Endothelial cell of umbilical vein (primary cell): Measurements from ENCODE around the gene FAAP100. TPM values are rescaled to one million over a fixed set of nuclear protein-coding genes. Genes with fewer than 3 reads are reported as not detected.

Experiments
- BruUV-seq: library from RNA; stranded (reverse); fragments of 400-500 nt; replicated peaks from 2 replicates; lab custom pipeline; 2021; lab: Mats Ljungman, UMichigan
- CTCF ChIA-PET: fragments of 300-600, 350-600 bp; sonication (Branson Sonifier 250); formaldehyde crosslinking; loops from one replicate; lab custom pipeline; 2021; ENCODE audit warnings: antibody characterized with exemption, inconsistent platforms; lab: Charles Lee
- POLR2A ChIA-PET: fragments of 300-600, 350-600 bp; sonication (Branson Sonifier 250); formaldehyde crosslinking; loops from one replicate; lab custom pipeline; 2021; ENCODE audit warnings: antibody characterized with exemption, inconsistent platforms; lab: Charles Lee
- DNase-seq: peaks from one replicate; pipeline ENCODE4 v3.0.0-alpha.2; 2011; ENCODE audit warnings: low read depth, low spot score
- FAIRE-seq: peaks from 2 replicates; lab custom pipeline; 2011; peaks lifted over from hg19 to GRCh38; lab: Jason Lieb, UNC
- H2AFZ ChIP-seq: 2 replicates; pipeline ENCODE4 v1.6.0; 2012; ENCODE audit warnings: low read depth, low read length, control low read depth, inconsistent platforms
- H3K27ac ChIP-seq: 2 replicates; pipeline ENCODE4 v1.5.1; 2011; ENCODE audit warnings: low read depth, mild to moderate bottlenecking, control low read depth, low read length, moderate library complexity; ENCODE audit not compliant: insufficient read depth
- H3K27me3 ChIP-seq, 2 experiments: 2 replicates each; pipeline versions ENCODE4 v1.6.0 to v1.6.1; 2011; ENCODE audit warnings: low read length in 2 of 2, mixed read lengths in 1 of 2; ENCODE audit not compliant: control insufficient read depth in 2 of 2, insufficient read depth in 2 of 2
- H3K36me3 ChIP-seq, 2 experiments: 2 replicates in 1 of 2; 3 replicates in 1 of 2; pipeline ENCODE4 v1.5.1; 2011; ENCODE audit warnings: low read length in 2 of 2, mild to moderate bottlenecking in 1 of 2, moderate library complexity in 1 of 2; ENCODE audit not compliant: control insufficient read depth in 2 of 2, insufficient read depth in 2 of 2; ENCODE audit errors: extremely low read depth in 1 of 2
- H3K4me1 ChIP-seq: 3 replicates; pipeline ENCODE4 v1.5.1; 2011; ENCODE audit warnings: mild to moderate bottlenecking, low read length; ENCODE audit not compliant: control insufficient read depth, insufficient read depth; ENCODE audit errors: extremely low read depth
- H3K4me2 ChIP-seq: 2 replicates; pipeline ENCODE4 v1.6.1; 2011; ENCODE audit warnings: low read length, control low read depth, mixed read lengths; ENCODE audit not compliant: insufficient read depth
- H3K4me3 ChIP-seq, 3 experiments: fragments of 200-600 bp in 1 of 3; sonication (generic), shearing (Covaris generic) in 1 of 3; replicated peaks in 1 of 3; 2 replicates each; pipeline ENCODE4 v1.5.1; 2011 to 2016; ENCODE audit warnings: control low read depth in 3 of 3, low read length in 3 of 3, mild to moderate bottlenecking in 2 of 3, inconsistent platforms in 1 of 3, low read depth in 1 of 3, moderate library complexity in 1 of 3; ENCODE audit not compliant: insufficient read depth in 1 of 3
- H3K79me2 ChIP-seq: 2 replicates; pipeline ENCODE4 v1.6.0; 2012; ENCODE audit warnings: low read length, inconsistent platforms; ENCODE audit not compliant: control insufficient read depth, insufficient read depth
- H3K9ac ChIP-seq: replicated peaks from 2 replicates; pipeline ENCODE3; 2011; ENCODE audit warnings: low read length, control low read depth; ENCODE audit not compliant: insufficient read depth; ENCODE audit errors: extremely low read depth
- H3K9me1 ChIP-seq: replicated peaks from 3 replicates; pipeline ENCODE4 v1.6.0; 2011; ENCODE audit warnings: mild to moderate bottlenecking, low read length; ENCODE audit not compliant: control insufficient read depth, insufficient read depth; ENCODE audit errors: extremely low read depth
- H3K9me3 ChIP-seq: replicated peaks from 2 replicates; pipeline ENCODE4 v1.5.1; 2012; ENCODE audit warnings: low read length, inconsistent platforms; ENCODE audit not compliant: control insufficient read depth, insufficient read depth
- H4K20me1 ChIP-seq: replicated peaks from 2 replicates; pipeline ENCODE3; 2011; ENCODE audit warnings: mild to moderate bottlenecking, low read length; ENCODE audit not compliant: control insufficient read depth, insufficient read depth; ENCODE audit errors: extremely low read depth
- CTCF ChIP-seq, 2 donors: IDR thresholded peaks; 1 replicate in 1 of 2; 2 replicates in 1 of 2; pipeline ENCODE4 v1.5.1; 2011; ENCODE audit warnings: low read length in 2 of 2, mild to moderate bottlenecking in 2 of 2, moderate library complexity in 2 of 2, control low read depth in 1 of 2, inconsistent platforms in 1 of 2, low read depth in 1 of 2; ENCODE audit not compliant: insufficient read depth in 1 of 2; ENCODE audit errors: extremely low read depth in 1 of 2
- EZH2 ChIP-seq: IDR thresholded peaks from 2 replicates; pipeline ENCODE4 v1.6.1; 2012; ENCODE audit warnings: borderline replicate concordance, low read depth, mild to moderate bottlenecking, moderate library complexity, low read length, inconsistent platforms; ENCODE audit not compliant: severe bottlenecking
- FOS ChIP-seq: IDR thresholded peaks from 2 replicates; pipeline ENCODE4 v1.6.1; 2011; ENCODE audit warnings: mild to moderate bottlenecking, low read length, moderate library complexity, borderline replicate concordance; ENCODE audit not compliant: insufficient read depth
- GATA2 ChIP-seq: IDR thresholded peaks from 2 replicates; pipeline ENCODE4 v1.7.0; 2011; ENCODE audit warnings: low read depth, mild to moderate bottlenecking, moderate library complexity, mixed read lengths, low read length; ENCODE audit not compliant: insufficient read length, insufficient read depth
- JUN ChIP-seq: IDR thresholded peaks from 2 replicates; pipeline ENCODE4 v1.6.1; 2011; ENCODE audit warnings: borderline replicate concordance, low read depth; ENCODE audit not compliant: insufficient read length, insufficient read depth
- MYC ChIP-seq: IDR thresholded peaks from one replicate; pipeline ENCODE4 v1.6.1; 2011; ENCODE audit warnings: mild to moderate bottlenecking, low read depth, low read length
- POLR2A ChIP-seq: IDR thresholded peaks from 2 replicates; pipeline ENCODE4 v1.6.1; 2012; ENCODE audit warnings: low read depth, mild to moderate bottlenecking, control low read depth, low read length
- POLR2AphosphoS5 ChIP-seq: IDR thresholded peaks from 2 replicates; pipeline ENCODE4 v1.6.1; 2012; ENCODE audit warnings: low read depth, mild to moderate bottlenecking, control low read depth, low read length, moderate library complexity; ENCODE audit not compliant: insufficient read depth
- dilution Hi-C: fragments of 300-500 bp; cut with MboI; formaldehyde crosslinking; loops from one replicate; pipeline ENCODE4 v1.15.0; 2019; ENCODE audit warnings: low sequenced_read_pairs; ENCODE audit not compliant: extremely low pct_ligation_motif_present
- intact Hi-C: fragments of 100-400 bp; cut with micrococcal nuclease; formaldehyde crosslinking; loops from one replicate; pipeline ENCODE4 v1.10.0; 2022
- polyA plus RNA-seq, 4 experiments: library from polyadenylated mRNA; depleted of rRNA in 3 of 4; stranded (reverse) in 3 of 4; unstranded in 1 of 4; fragments of >200 nt; gene quantifications; 2 replicates each; pipeline versions ENCODE4 v1.2.1 to v1.2.3, GENCODE V29; 2011 to 2012; ENCODE audit warnings: missing spikeins in 1 of 4
- total RNA-seq: library from RNA; stranded (reverse); gene quantifications from 2 replicates; pipeline ENCODE4 v1.2.3, GENCODE V29; 2021
- TF ChIP-seq, protein P1 (sequence below): IDR thresholded peaks from 2 replicates; pipeline ENCODE4 v1.6.1; 2011; ENCODE audit not compliant: insufficient read depth, insufficient read length

Gene FAAP100
- total and polyA plus RNA-seq, 2 donors (not counting 3 experiments of a cell fraction or from before 2014, with no cell fraction given): 35.4 to 54.3 TPM

DNA sequence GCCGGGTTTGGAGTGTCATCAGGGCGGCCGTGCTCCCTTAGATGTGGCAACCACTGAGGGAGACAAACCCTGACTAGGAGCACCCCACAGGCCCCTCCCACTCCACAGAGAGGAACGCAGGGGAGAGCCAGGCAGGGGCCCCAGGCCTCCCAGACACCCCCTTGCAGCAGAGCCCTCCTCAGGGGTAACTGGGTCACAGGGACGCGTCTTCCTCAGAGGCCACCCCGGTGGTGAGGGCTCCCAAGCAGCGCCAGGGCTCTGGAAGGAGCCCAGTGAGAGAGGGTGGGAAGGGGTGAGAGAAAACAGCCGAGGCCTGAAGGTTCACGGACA, 12.6 kb downstream of the FAAP100 start:
- BruUV-seq: no TSS peak
- no peak for FAIRE-seq
- TF ChIP-seq POLR2A (no peak), POLR2AphosphoS5 (no peak), CTCF (IDR thresholded peaks at IDR 0.05; ENCODE audit: extremely low read depth in 1 of 2, insufficient read depth in 1 of 2, low read depth in 1 of 2, low read length in 2 of 2) (no peak), EZH2 (no peak)
- Histone ChIP-seq H3K4me2 (no peak overlapping the region), H3K9ac (no peak overlapping the region), H3K9me1 (no peaks in the 10 kb centered on the region), H3K27me3 (peaks cover 5 to 18% of the 10 kb centered on the region in 2 experiments), H4K20me1 (no peaks in the 10 kb centered on the region), H2AFZ (no peak overlapping the region), H3K27ac (no peak overlapping the region), H3K9me3 (no peaks in the 10 kb centered on the region), H3K79me2 (no peaks in the 10 kb centered on the region), H3K4me1 (peaks cover 3% of the 10 kb centered on the region), H3K36me3 (peaks cover 2 to 35% of the 10 kb centered on the region in 2 experiments), H3K4me3 (no peak overlapping the region)
- dilution Hi-C loops (no loop called here), intact Hi-C loops (no loop called here)
- no peak for DNase-seq
- CTCF ChIA-PET: interaction anchor here (2.5 kb wide), 1 partner anchor 62 kb away, joined by 10 read pairs; no protein-coding TSS in a partner anchor
- POLR2A ChIA-PET: no interaction called here

DNA sequence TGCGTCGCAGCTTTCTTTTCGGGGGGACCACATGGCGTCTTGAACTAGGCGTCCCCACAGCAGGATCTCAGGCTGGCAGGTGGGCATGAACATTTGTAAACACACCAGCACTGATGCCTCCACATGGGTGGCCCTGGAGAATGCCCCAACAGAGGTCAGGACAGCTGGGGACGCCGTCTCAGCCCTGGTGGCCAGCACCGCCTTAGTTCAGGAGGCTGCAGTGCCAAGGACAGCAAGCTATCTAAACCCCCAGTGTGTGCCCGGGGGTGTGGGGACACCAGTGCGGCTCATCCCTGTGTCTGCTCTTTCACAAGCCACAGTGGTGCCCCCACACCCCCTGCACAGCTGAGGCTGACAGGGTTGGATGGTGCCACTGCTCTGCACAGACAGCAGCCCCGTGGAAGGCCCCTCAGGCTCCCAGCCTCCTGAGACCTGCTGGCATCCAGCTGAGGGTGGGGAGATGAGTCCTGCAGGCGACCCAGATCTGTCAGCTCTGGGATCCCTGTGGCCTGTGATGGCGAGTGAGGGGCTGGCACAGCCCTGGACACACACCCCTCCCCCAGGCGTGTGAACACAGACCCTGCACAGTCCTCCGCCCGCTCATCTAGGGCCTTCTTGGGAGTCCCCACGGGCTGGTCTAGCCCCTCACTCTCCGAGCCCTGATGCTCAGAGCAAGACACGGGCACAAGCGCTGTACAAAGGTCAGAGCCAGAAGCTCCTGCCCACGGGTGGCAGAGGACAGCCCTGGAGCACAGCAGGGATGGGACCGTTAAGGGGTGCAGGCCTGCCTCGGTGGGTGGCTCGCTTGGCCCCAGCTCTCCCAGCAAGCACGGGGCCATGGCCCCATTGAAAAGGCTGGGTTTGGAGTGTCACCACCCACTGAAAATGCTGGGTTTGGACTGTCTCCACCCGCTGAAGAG, 13.2 kb downstream of the FAAP100 start:
- H3K4me1 ChIP-seq: peaks cover 3% of the 10 kb centered on the region
- no peak overlapping the region for H2AFZ ChIP-seq
- no peaks in the 10 kb centered on the region for H3K79me2 ChIP-seq
- peaks cover 5 to 18% of the 10 kb centered on the region in 2 experiments for H3K27me3 ChIP-seq
- H3K4me3 ChIP-seq: no peak overlapping the region
- H3K9me1 ChIP-seq: no peaks in the 10 kb centered on the region
- TF ChIP-seq, protein P1, sequence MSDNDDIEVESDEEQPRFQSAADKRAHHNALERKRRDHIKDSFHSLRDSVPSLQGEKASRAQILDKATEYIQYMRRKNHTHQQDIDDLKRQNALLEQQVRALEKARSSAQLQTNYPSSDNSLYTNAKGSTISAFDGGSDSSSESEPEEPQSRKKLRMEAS: no peak
- TF ChIP-seq JUN (no peak), EZH2 (no peak), POLR2A (no peak), MYC (no peak), GATA2 (no peak), CTCF (IDR thresholded peaks at IDR 0.05; ENCODE audit: extremely low read depth in 1 of 2, insufficient read depth in 1 of 2, low read depth in 1 of 2, low read length in 2 of 2) (no peak), POLR2AphosphoS5 (no peak), FOS (no peak)
- FAIRE-seq (no peak), DNase-seq (no peak)
- CTCF ChIA-PET: interaction anchor here (0.7 to 2.5 kb wide), 7 partner anchors 8 to 286 kb away, joined by 3 to 11 read pairs (median 4); no protein-coding TSS in a partner anchor
- no peaks in the 10 kb centered on the region for H3K9me3 ChIP-seq
- no TSS peak for BruUV-seq
- intact Hi-C loops: no loop called here
- peaks cover 2 to 29% of the 10 kb centered on the region in 2 experiments for H3K36me3 ChIP-seq
- H3K9ac ChIP-seq: no peak overlapping the region
- POLR2A ChIA-PET: no interaction called here
- H3K27ac ChIP-seq: no peak overlapping the region
- dilution Hi-C loops: no loop called here
- H4K20me1 ChIP-seq: no peaks in the 10 kb centered on the region
- H3K4me2 ChIP-seq: no peak overlapping the region
